GM23338 (cell line): Measurements from ENCODE around the gene HSPB9. TPM values are rescaled to one million over a fixed set of nuclear protein-coding genes. Genes with fewer than 3 reads are reported as not detected.

Experiments used
- ATAC-seq: fragments of 200-7000 bp; cut with Tn5 transposase; 3 replicates; pipeline ENCODE4 v1.9.1; 2020
- DNase-seq: peaks from one replicate; pipeline ENCODE4 v3.0.0-alpha.2; 2015; ENCODE audit warnings: low spot score
- H2AFZ ChIP-seq: fragments of 200-600 bp; sonication (generic); 2 replicates; pipeline ENCODE4 v1.8.0; 2016; ENCODE audit warnings: antibody characterized with exemption, mild to moderate bottlenecking, moderate library complexity
- H3F3A ChIP-seq: fragments of 200-600 bp; sonication (generic); replicated peaks from 2 replicates; pipeline ENCODE4 v1.8.0; 2017; ENCODE audit warnings: antibody characterized with exemption, mixed run types, low read depth
- H3K27ac ChIP-seq: fragments of 200-600 bp; sonication (generic); 2 replicates; pipeline ENCODE4 v1.6.1; 2016; ENCODE audit warnings: low read depth
- H3K27me3 ChIP-seq: fragments of 200-600 bp; sonication (generic); 2 replicates; pipeline ENCODE4 v1.8.0; 2016; ENCODE audit warnings: mild to moderate bottlenecking, mixed run types, moderate library complexity; ENCODE audit not compliant: insufficient read depth
- H3K36me3 ChIP-seq: fragments of 200-600 bp; sonication (generic); 2 replicates; pipeline ENCODE4 v1.8.0; 2016; ENCODE audit warnings: mild to moderate bottlenecking; ENCODE audit not compliant: insufficient read depth
- H3K4me1 ChIP-seq: fragments of 200-600 bp; sonication (generic); 2 replicates; pipeline ENCODE4 v1.8.0; 2016; ENCODE audit warnings: mild to moderate bottlenecking, moderate library complexity; ENCODE audit not compliant: insufficient read depth
- H3K4me2 ChIP-seq: fragments of 200-600 bp; sonication (generic); 2 replicates; pipeline ENCODE4 v1.7.1; 2017; ENCODE audit warnings: mixed run types
- H3K4me3 ChIP-seq: fragments of 200-600 bp; sonication (generic); 2 replicates; pipeline ENCODE4 v1.6.1; 2016; ENCODE audit warnings: mixed run types
- H3K79me2 ChIP-seq: fragments of 200-600 bp; sonication (generic); replicated peaks from 2 replicates; pipeline ENCODE4 v1.8.0; 2017; ENCODE audit warnings: mild to moderate bottlenecking; ENCODE audit not compliant: insufficient read depth
- H3K9me2 ChIP-seq: fragments of 200-600 bp; sonication (generic); 2 replicates; pipeline ENCODE4 v1.8.0; 2017; ENCODE audit not compliant: insufficient read depth
- H4K20me1 ChIP-seq: fragments of 200-600 bp; sonication (generic); replicated peaks from 2 replicates; pipeline ENCODE4 v1.8.0; 2017; ENCODE audit warnings: mild to moderate bottlenecking; ENCODE audit not compliant: insufficient read depth
- H3K27ac Mint-ChIP-seq: 2 replicates; pipeline ENCODE4 v1.8.0; 2020; ENCODE audit warnings: inconsistent platforms, mild to moderate bottlenecking, moderate library complexity, mixed read lengths
- H3K27me3 Mint-ChIP-seq: 3 replicates; pipeline ENCODE4 v1.8.0; 2022; ENCODE audit warnings: low read depth, mild to moderate bottlenecking, moderate library complexity, mixed read lengths, inconsistent platforms; ENCODE audit not compliant: insufficient read depth, poor library complexity
- H3K36me3 Mint-ChIP-seq: 3 replicates; pipeline ENCODE4 v1.8.0; 2021; ENCODE audit warnings: low read depth, mild to moderate bottlenecking, inconsistent platforms, moderate library complexity, mixed read lengths
- H3K4me1 Mint-ChIP-seq: 3 replicates; pipeline ENCODE4 v1.8.0; 2020; ENCODE audit warnings: mild to moderate bottlenecking, inconsistent platforms, mixed read lengths
- H3K4me3 Mint-ChIP-seq: 3 replicates; pipeline ENCODE4 v1.8.0; 2021; ENCODE audit warnings: moderate library complexity, mild to moderate bottlenecking, inconsistent platforms, mixed read lengths
- H3K9me3 Mint-ChIP-seq: 3 replicates; pipeline ENCODE4 v1.8.0; 2020; ENCODE audit warnings: moderate library complexity, mild to moderate bottlenecking, inconsistent platforms, mixed read lengths
- CREB1 ChIP-seq: fragments of 250-450 bp; sonication (Bioruptor Pico); IDR thresholded peaks from 2 replicates; pipeline ENCODE4 v1.5.0; 2020; ENCODE audit warnings: low read depth, mild to moderate bottlenecking, moderate library complexity
- EZH2 ChIP-seq: fragments of 200-600 bp; sonication (generic); IDR thresholded peaks from one replicate; pipeline ENCODE4 v1.8.0; 2017; ENCODE audit warnings: antibody characterized with exemption, mild to moderate bottlenecking, low read depth; ENCODE audit not compliant: unreplicated experiment
- EZH2phosphoT487 ChIP-seq: fragments of 200-600 bp; sonication (generic); IDR thresholded peaks from one replicate; pipeline ENCODE4 v1.8.1; 2018; ENCODE audit warnings: antibody characterized with exemption; ENCODE audit not compliant: unreplicated experiment
- JUNB ChIP-seq: IDR thresholded peaks from one replicate; pipeline ENCODE4 v1.6.1; 2016; ENCODE audit warnings: antibody characterized with exemption; ENCODE audit not compliant: unreplicated experiment
- NANOG ChIP-seq: IDR thresholded peaks from 2 replicates; pipeline ENCODE4 v1.6.1; 2016; ENCODE audit warnings: antibody characterized with exemption, borderline replicate concordance
- POLR2AphosphoS5 ChIP-seq: IDR thresholded peaks from 2 replicates; pipeline ENCODE4 v1.6.1; 2016; ENCODE audit warnings: antibody characterized with exemption, low read depth
- REST ChIP-seq: IDR thresholded peaks from one replicate; pipeline ENCODE4 v1.6.1; 2018; ENCODE audit warnings: antibody characterized with exemption; ENCODE audit not compliant: unreplicated experiment
- STAT1 ChIP-seq: IDR thresholded peaks from one replicate; pipeline ENCODE4 v1.6.1; 2016; ENCODE audit warnings: antibody characterized with exemption; ENCODE audit not compliant: unreplicated experiment
- ZNF114 ChIP-seq: fragments of 250-450 bp; sonication (Bioruptor Pico); IDR thresholded peaks from 2 replicates; pipeline ENCODE4 v1.5.0; 2020; ENCODE audit warnings: mild to moderate bottlenecking, moderate library complexity
- ZNF331 ChIP-seq: fragments of 250-450 bp; sonication (Bioruptor Pico); IDR thresholded peaks from 2 replicates; pipeline ENCODE4 v1.5.0; 2020; ENCODE audit warnings: low read depth, mild to moderate bottlenecking, moderate library complexity
- ZNF462 ChIP-seq: fragments of 250-450 bp; sonication (Bioruptor Pico); IDR thresholded peaks from 2 replicates; pipeline ENCODE4 v1.5.0; 2020; ENCODE audit warnings: mild to moderate bottlenecking, moderate library complexity
- polyA plus RNA-seq: library from polyadenylated mRNA; unstranded; fragments of >200 nt; fragmentation: Nextera tagmentation; extraction: Ambion mirVana; gene quantifications from 2 replicates; pipeline ENCODE4 v1.2.1, GENCODE V29; 2016
- total RNA-seq: library from RNA; depleted of rRNA; stranded (reverse); fragments of >200 nt; shearing (Covaris generic); gene quantifications from 2 replicates; pipeline ENCODE4 v1.2.3, GENCODE V29; 2014
- TF ChIP-seq, protein P1 (sequence below), 2 experiments: fragments of 200-600 bp in 1 of 2; sonication (generic) in 1 of 2; conservative IDR thresholded peaks; 2 replicates each; pipeline versions ENCODE4 v1.5.1 to v1.6.1; 2016 to 2017; ENCODE audit warnings: antibody characterized with exemption in 2 of 2, low read depth in 2 of 2, mild to moderate bottlenecking in 2 of 2, moderate library complexity in 1 of 2
- TF ChIP-seq, protein P2 (sequence below): IDR thresholded peaks from 2 replicates; pipeline ENCODE4 v1.6.1; 2016; ENCODE audit warnings: antibody characterized with exemption

Gene HSPB9
- total and polyA plus RNA-seq, 2 experiments from 2014 or later, result 0.31 to 0.52 TPM

- Mint-ChIP-seq H3K4me1 (peaks cover 26% of the 10 kb centered on the region), H3K27ac (no peak overlapping the region), H3K27me3 (peaks cover 26% of the 10 kb centered on the region), H3K4me3 (peak overlapping the region; percentile 1; the same call in 1 of the 3 replicates), H3K36me3 (no peaks in the 10 kb centered on the region; the same call in 2 of the 3 replicates), H3K9me3 (no peaks in the 10 kb centered on the region; the same call in 2 of the 3 replicates)
- Histone ChIP-seq H3K27ac (no peak overlapping the region), H3K4me1 (peaks cover 9% of the 10 kb centered on the region; the same call in 1 of the 2 replicates), H3K4me3 (no peak overlapping the region), H3K79me2 (no peaks in the 10 kb centered on the region), H3K4me2 (no peak overlapping the region), H3K27me3 (peaks cover 34% of the 10 kb centered on the region), H3K9me2 (no peaks in the 10 kb centered on the region), H2AFZ (no peak overlapping the region), H4K20me1 (no peaks in the 10 kb centered on the region), H3K36me3 (no peaks in the 10 kb centered on the region), H3F3A (no peaks in the 10 kb centered on the region)
- no peak for DNase-seq
- no peak for ATAC-seq
- TF ChIP-seq STAT1 (no peak), EZH2phosphoT487 (no peak), CREB1 (CRISPR knock-in tag) (no peak), POLR2AphosphoS5 (no peak), ZNF331 (no peak), JUNB (no peak), ZNF462 (no peak), ZNF114 (CRISPR knock-in tag) (no peak), EZH2 (no peak), NANOG (no peak), REST (no peak)
- TF ChIP-seq, protein P1, sequence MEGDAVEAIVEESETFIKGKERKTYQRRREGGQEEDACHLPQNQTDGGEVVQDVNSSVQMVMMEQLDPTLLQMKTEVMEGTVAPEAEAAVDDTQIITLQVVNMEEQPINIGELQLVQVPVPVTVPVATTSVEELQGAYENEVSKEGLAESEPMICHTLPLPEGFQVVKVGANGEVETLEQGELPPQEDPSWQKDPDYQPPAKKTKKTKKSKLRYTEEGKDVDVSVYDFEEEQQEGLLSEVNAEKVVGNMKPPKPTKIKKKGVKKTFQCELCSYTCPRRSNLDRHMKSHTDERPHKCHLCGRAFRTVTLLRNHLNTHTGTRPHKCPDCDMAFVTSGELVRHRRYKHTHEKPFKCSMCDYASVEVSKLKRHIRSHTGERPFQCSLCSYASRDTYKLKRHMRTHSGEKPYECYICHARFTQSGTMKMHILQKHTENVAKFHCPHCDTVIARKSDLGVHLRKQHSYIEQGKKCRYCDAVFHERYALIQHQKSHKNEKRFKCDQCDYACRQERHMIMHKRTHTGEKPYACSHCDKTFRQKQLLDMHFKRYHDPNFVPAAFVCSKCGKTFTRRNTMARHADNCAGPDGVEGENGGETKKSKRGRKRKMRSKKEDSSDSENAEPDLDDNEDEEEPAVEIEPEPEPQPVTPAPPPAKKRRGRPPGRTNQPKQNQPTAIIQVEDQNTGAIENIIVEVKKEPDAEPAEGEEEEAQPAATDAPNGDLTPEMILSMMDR (conservative IDR thresholded peaks at IDR 0.05; ENCODE audit: low read depth in 2 of 2), result no peak
- TF ChIP-seq, protein P2, sequence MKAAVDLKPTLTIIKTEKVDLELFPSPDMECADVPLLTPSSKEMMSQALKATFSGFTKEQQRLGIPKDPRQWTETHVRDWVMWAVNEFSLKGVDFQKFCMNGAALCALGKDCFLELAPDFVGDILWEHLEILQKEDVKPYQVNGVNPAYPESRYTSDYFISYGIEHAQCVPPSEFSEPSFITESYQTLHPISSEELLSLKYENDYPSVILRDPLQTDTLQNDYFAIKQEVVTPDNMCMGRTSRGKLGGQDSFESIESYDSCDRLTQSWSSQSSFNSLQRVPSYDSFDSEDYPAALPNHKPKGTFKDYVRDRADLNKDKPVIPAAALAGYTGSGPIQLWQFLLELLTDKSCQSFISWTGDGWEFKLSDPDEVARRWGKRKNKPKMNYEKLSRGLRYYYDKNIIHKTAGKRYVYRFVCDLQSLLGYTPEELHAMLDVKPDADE, result no peak
Observed at GRCh38 chr17:42096360-42097111, 26.1 kb upstream of the HSPB9 start.
